Measurements from ENCODE around the gene TP53INP2.
"Not testable (repeated sequence)": the region's sequence is repeated elsewhere in the genome, so short reads cannot be mapped to it uniquely, and the experiment has no call there.

TP53INP2 gene

GRCh38 chr20:34704177-34705007, at the start of gene TP53INP2:
Gene TP53INP2 (plus strand): TSS chr20:34704344. CDS start chr20:34708740, 4,396 bp downstream.
- peak within 1 kb of the TSS; percentile 61 for H3K4me3 ChIP-seq (ENCODE audit: low read depth, low read length)
- DNase-seq (ENCODE audit: low read depth): peak; percentile 90
- TF ChIP-seq POLR2A (IDR thresholded peaks at IDR 0.05; ENCODE audit: extremely low read depth, insufficient read length): peak; percentile 27
- TF ChIP-seq MAX (IDR thresholded peaks at IDR 0.05; ENCODE audit: low read depth, low read length): no peak

GRCh38 chr20:34658654-34659053, 45.5 kb upstream of the TP53INP2 start:
- H3K4me3 ChIP-seq (ENCODE audit: low read depth, low read length); DNase-seq (ENCODE audit: low read depth): not testable (repeated sequence)

GRCh38 chr20:34661811-34662210, 42.3 kb upstream of the TP53INP2 start:
- DNase-seq (ENCODE audit: low read depth); H3K4me3 ChIP-seq (ENCODE audit: low read depth, low read length): not testable (repeated sequence)

- peak; percentile 77 for DNase-seq (ENCODE audit: low read depth)
- TF ChIP-seq MYC (IDR thresholded peaks at IDR 0.05; ENCODE audit: low read depth, low read length) (no peak), POLR2A (IDR thresholded peaks at IDR 0.05; ENCODE audit: extremely low read depth, insufficient read length) (no peak), MAX (IDR thresholded peaks at IDR 0.05; ENCODE audit: low read depth, low read length) (no peak), CTCF (IDR thresholded peaks at IDR 0.05; ENCODE audit: low read depth, low read length) (no peak)
- no peak overlapping the region for H3K4me3 ChIP-seq (ENCODE audit: low read depth, low read length)
Observed at GRCh38 chr20:34663213-34663943, 40.8 kb upstream of the TP53INP2 start.

- H3K4me3 ChIP-seq (ENCODE audit: low read depth, low read length); DNase-seq (ENCODE audit: low read depth): not testable (repeated sequence)
Observed at GRCh38 chr20:34664751-34665150, 39.4 kb upstream of the TP53INP2 start.

- no peak overlapping the region for H3K4me3 ChIP-seq (ENCODE audit: low read depth, low read length)
- TF ChIP-seq MAX (IDR thresholded peaks at IDR 0.05; ENCODE audit: low read depth, low read length): no peak
- TF ChIP-seq CTCF (IDR thresholded peaks at IDR 0.05; ENCODE audit: low read depth, low read length): no peak
- TF ChIP-seq POLR2A (IDR thresholded peaks at IDR 0.05; ENCODE audit: extremely low read depth, insufficient read length): no peak
- no peak for TF ChIP-seq MYC (IDR thresholded peaks at IDR 0.05; ENCODE audit: low read depth, low read length)
- DNase-seq (ENCODE audit: low read depth): no peak
Observed at GRCh38 chr20:34669094-34669493, 35.0 kb upstream of the TP53INP2 start.

- DNase-seq (ENCODE audit: low read depth): no peak
- H3K4me3 ChIP-seq (ENCODE audit: low read depth, low read length): no peak overlapping the region
- no peak for TF ChIP-seq CTCF (IDR thresholded peaks at IDR 0.05; ENCODE audit: low read depth, low read length)
- TF ChIP-seq POLR2A (IDR thresholded peaks at IDR 0.05; ENCODE audit: extremely low read depth, insufficient read length): no peak
- no peak for TF ChIP-seq MAX (IDR thresholded peaks at IDR 0.05; ENCODE audit: low read depth, low read length)
- no peak for TF ChIP-seq MYC (IDR thresholded peaks at IDR 0.05; ENCODE audit: low read depth, low read length)
Observed at GRCh38 chr20:34673412-34673811, 30.7 kb upstream of the TP53INP2 start.

GRCh38 chr20:34675561-34675960, 28.6 kb upstream of the TP53INP2 start:
- no peak for DNase-seq (ENCODE audit: low read depth)
- H3K4me3 ChIP-seq (ENCODE audit: low read depth, low read length): peak overlapping the region; percentile 86
- no peak for TF ChIP-seq CTCF (IDR thresholded peaks at IDR 0.05; ENCODE audit: low read depth, low read length)
- no peak for TF ChIP-seq MYC (IDR thresholded peaks at IDR 0.05; ENCODE audit: low read depth, low read length)
- TF ChIP-seq MAX (IDR thresholded peaks at IDR 0.05; ENCODE audit: low read depth, low read length): no peak
- TF ChIP-seq POLR2A (IDR thresholded peaks at IDR 0.05; ENCODE audit: extremely low read depth, insufficient read length): no peak
